ENCODE data around the gene ICAM2. TPM values are rescaled to one million over a fixed set of nuclear protein-coding genes. Genes with fewer than 3 reads are reported as not detected.

Gene ICAM2
- total and polyA plus RNA-seq, 2 donors (not counting 3 experiments of a cell fraction or from before 2014, with no cell fraction given), result 586 to 2,377 TPM

GRCh38 chr17:63960430-63960829 is 60.0 kb downstream of the ICAM2 start:
- Histone ChIP-seq H4K20me1 (replicated peaks; ENCODE audit: control insufficient read depth, extremely low read depth, insufficient read depth, low read length) (no peaks in the 10 kb centered on the region), H3K9ac (replicated peaks; ENCODE audit: extremely low read depth, insufficient read depth, low read length) (no peak overlapping the region), H3K4me1 (ENCODE audit: control insufficient read depth, extremely low read depth, insufficient read depth, low read length) (no peaks in the 10 kb centered on the region), H3K4me2 (ENCODE audit: insufficient read depth, low read length) (no peak overlapping the region), H3K9me3 (replicated peaks; ENCODE audit: control insufficient read depth, insufficient read depth, low read length) (no peaks in the 10 kb centered on the region), H3K9me1 (replicated peaks; ENCODE audit: control insufficient read depth, extremely low read depth, insufficient read depth, low read length) (no peaks in the 10 kb centered on the region), H3K27ac (ENCODE audit: insufficient read depth, low read depth, low read length) (no peak overlapping the region), H2AFZ (ENCODE audit: low read depth, low read length) (no peak overlapping the region), H3K36me3 (ENCODE audit: control insufficient read depth in 2 of 2, extremely low read depth in 1 of 2, insufficient read depth in 2 of 2, low read length in 2 of 2) (no peaks in the 10 kb centered on the region), H3K79me2 (ENCODE audit: control insufficient read depth, insufficient read depth, low read length) (no peaks in the 10 kb centered on the region), H3K27me3 (ENCODE audit: control insufficient read depth in 2 of 2, insufficient read depth in 2 of 2, low read length in 2 of 2) (no peaks in the 10 kb centered on the region), H3K4me3 (replicated peaks in 1 of 3; ENCODE audit: insufficient read depth in 1 of 3, low read depth in 1 of 3, low read length in 3 of 3) (no peak overlapping the region)
- FAIRE-seq (no peak), DNase-seq (ENCODE audit: low read depth, low spot score) (no peak)
- ChIA-PET CTCF (interaction anchor here (2.4 to 7.0 kb wide), 2 partner anchors 9 to 14 kb away, joined by 8 to 50 read pairs; no protein-coding TSS in a partner anchor), POLR2A (no interaction called here)
- no TSS peak for BruUV-seq (replicated peaks)
- intact Hi-C loops (cut with micrococcal nuclease), result no loop called here
- TF ChIP-seq EZH2 (IDR thresholded peaks at IDR 0.05; ENCODE audit: borderline replicate concordance, low read depth, low read length, severe bottlenecking), result no peak
- TF ChIP-seq MYC (IDR thresholded peaks at IDR 0.05; ENCODE audit: low read depth, low read length), result no peak
- no peak for TF ChIP-seq CTCF (IDR thresholded peaks at IDR 0.05; ENCODE audit: extremely low read depth in 1 of 2, insufficient read depth in 1 of 2, low read depth in 1 of 2, low read length in 2 of 2)
- no peak for TF ChIP-seq POLR2A (IDR thresholded peaks at IDR 0.05; ENCODE audit: low read depth, low read length)
- TF ChIP-seq POLR2AphosphoS5 (IDR thresholded peaks at IDR 0.05; ENCODE audit: insufficient read depth, low read depth, low read length), result no peak
- TF ChIP-seq MAX (IDR thresholded peaks at IDR 0.05; ENCODE audit: insufficient read depth, insufficient read length), result no peak
- no peak for TF ChIP-seq JUN (IDR thresholded peaks at IDR 0.05; ENCODE audit: borderline replicate concordance, insufficient read depth, insufficient read length, low read depth)
- no peak for TF ChIP-seq FOS (IDR thresholded peaks at IDR 0.05; ENCODE audit: borderline replicate concordance, insufficient read depth, low read length)
- TF ChIP-seq GATA2 (IDR thresholded peaks at IDR 0.05; ENCODE audit: insufficient read depth, insufficient read length, low read depth, low read length), result no peak
- dilution Hi-C loops (cut with MboI; ENCODE audit: extremely low pct_ligation_motif_present, low sequenced_read_pairs), result no loop called here
